Skeletal muscle tissue (tissue), 4 donors: ENCODE data around the gene KLC1. TPM values are rescaled to one million over a fixed set of nuclear protein-coding genes. Genes with fewer than 3 reads are reported as not detected.

Source experiments
- H3K27ac ChIP-seq: one replicate; pipeline ENCODE4 v1.7.0; 2013; ENCODE audit warnings: mild to moderate bottlenecking, low read depth, low read length, inconsistent platforms
- H3K27me3 ChIP-seq, 3 donors: one replicate each; pipeline ENCODE4 v1.7.0; 2013; ENCODE audit warnings: low read length in 3 of 3; ENCODE audit not compliant: control insufficient read depth in 3 of 3, insufficient read depth in 3 of 3
- H3K36me3 ChIP-seq, 3 donors: one replicate each; pipeline ENCODE4 v1.7.0; 2013; ENCODE audit warnings: low read length in 3 of 3; ENCODE audit not compliant: control insufficient read depth in 3 of 3, insufficient read depth in 3 of 3
- H3K4me1 ChIP-seq, 3 donors: one replicate each; pipeline ENCODE4 v1.7.0; 2013; ENCODE audit warnings: low read length in 3 of 3, mild to moderate bottlenecking in 3 of 3; ENCODE audit not compliant: control insufficient read depth in 3 of 3, insufficient read depth in 3 of 3
- H3K4me3 ChIP-seq, 3 donors: one replicate each; pipeline ENCODE4 v1.7.0; 2013; ENCODE audit warnings: low read length in 3 of 3
- H3K9ac ChIP-seq, 3 donors: one replicate each; pipeline ENCODE4 v1.7.0; 2013; ENCODE audit warnings: low read length in 3 of 3, mild to moderate bottlenecking in 3 of 3, moderate library complexity in 2 of 3, low read depth in 1 of 3
- H3K9me3 ChIP-seq, 3 donors: one replicate each; pipeline ENCODE4 v1.7.0; 2013; ENCODE audit warnings: low read length in 3 of 3; ENCODE audit not compliant: control insufficient read depth in 3 of 3
- total RNA-seq: library from RNA; depleted of rRNA; stranded (reverse); fragments of >200 nt; gene quantifications from one replicate; pipeline ENCODE4 v1.2.3, GENCODE V29; 2014
- donor health status: Osteomylitis.

KLC1 gene
- total RNA-seq, 1 donor from 2014 or later: 103 TPM

- Histone ChIP-seq H3K27ac (no peak overlapping the region), H3K27me3 (no peaks in the 10 kb centered on the region), H3K36me3 (peaks cover 10 to 16% (median 11%) of the 10 kb centered on the region in 3 donors), H3K9ac (peak overlapping the region in 1 of 3 donors; percentile 73), H3K9me3 (no peaks in the 10 kb centered on the region), H3K4me3 (no peak overlapping the region), H3K4me1 (peaks cover 25 to 50% (median 42%) of the 10 kb centered on the region in 3 donors)
Measured at GRCh38 chr14:103724116-103724515, 95.1 kb downstream of the KLC1 start.

GRCh38 chr14:103725001-103725682, 96.1 kb downstream of the KLC1 start:
- Histone ChIP-seq H3K9me3 (no peaks in the 10 kb centered on the region), H3K9ac (peak overlapping the region in 1 of 3 donors; percentile 25), H3K27ac (no peak overlapping the region), H3K4me1 (peaks cover 21 to 44% (median 44%) of the 10 kb centered on the region in 3 donors), H3K4me3 (no peak overlapping the region), H3K27me3 (no peaks in the 10 kb centered on the region), H3K36me3 (peaks cover 19 to 26% (median 22%) of the 10 kb centered on the region in 3 donors)

- H3K4me1 ChIP-seq: peaks cover 23 to 51% (median 50%) of the 10 kb centered on the region in 3 donors
- H3K36me3 ChIP-seq: peaks cover 22 to 30% (median 28%) of the 10 kb centered on the region in 3 donors
- H3K9me3 ChIP-seq: no peaks in the 10 kb centered on the region
- H3K27ac ChIP-seq: no peak overlapping the region
- no peak overlapping the region for H3K4me3 ChIP-seq
- peak overlapping the region in 1 of 3 donors; percentile 25 for H3K9ac ChIP-seq
- no peaks in the 10 kb centered on the region for H3K27me3 ChIP-seq
Measured at GRCh38 chr14:103725739-103726395, 96.9 kb downstream of the KLC1 start.

GRCh38 chr14:103726474-103726873, 97.5 kb downstream of the KLC1 start:
- Histone ChIP-seq H3K9ac (peak overlapping the region in 1 of 3 donors; percentile 25), H3K4me3 (no peak overlapping the region), H3K36me3 (peaks cover 22 to 30% (median 28%) of the 10 kb centered on the region in 3 donors), H3K27ac (no peak overlapping the region), H3K4me1 (peaks cover 23 to 50% (median 44%) of the 10 kb centered on the region in 3 donors), H3K9me3 (no peaks in the 10 kb centered on the region), H3K27me3 (no peaks in the 10 kb centered on the region)

GRCh38 chr14:103727313-103727980, 98.4 kb downstream of the KLC1 start:
- Histone ChIP-seq H3K9ac (no peak overlapping the region), H3K36me3 (peaks cover 26 to 36% (median 31%) of the 10 kb centered on the region in 3 donors)

GRCh38 chr14:103728141-103728540, 99.1 kb downstream of the KLC1 start:
- Histone ChIP-seq H3K9me3 (no peaks in the 10 kb centered on the region), H3K4me3 (no peak overlapping the region), H3K27ac (no peak overlapping the region), H3K27me3 (no peaks in the 10 kb centered on the region), H3K4me1 (peaks cover 19 to 42% (median 34%) of the 10 kb centered on the region in 3 donors), H3K9ac (no peak overlapping the region), H3K36me3 (peaks cover 33 to 42% (median 38%) of the 10 kb centered on the region in 3 donors)

More at GRCh38 chr14:103727313-103727980, 98.4 kb downstream of the KLC1 start:
- no peak overlapping the region for H3K27ac ChIP-seq
- H3K9me3 ChIP-seq: no peaks in the 10 kb centered on the region
- peaks cover 23 to 47% (median 40%) of the 10 kb centered on the region in 3 donors for H3K4me1 ChIP-seq
- H3K4me3 ChIP-seq: no peak overlapping the region
- H3K27me3 ChIP-seq: no peaks in the 10 kb centered on the region

GRCh38 chr14:103728721-103729120, 99.7 kb downstream of the KLC1 start:
- no peak overlapping the region for H3K27ac ChIP-seq
- peaks cover 37 to 47% (median 44%) of the 10 kb centered on the region in 3 donors for H3K36me3 ChIP-seq
- H3K4me3 ChIP-seq: no peak overlapping the region
- H3K9me3 ChIP-seq: no peaks in the 10 kb centered on the region
- H3K27me3 ChIP-seq: no peaks in the 10 kb centered on the region
- peaks cover 13 to 36% (median 29%) of the 10 kb centered on the region in 3 donors for H3K4me1 ChIP-seq
- peak overlapping the region in 2 of 3 donors; percentile 35 to 61 for H3K9ac ChIP-seq

- peaks cover 11 to 33% (median 22%) of the 10 kb centered on the region in 3 donors for H3K4me1 ChIP-seq
- peak overlapping the region in 1 of 3 donors; percentile 60 for H3K9ac ChIP-seq
- H3K27ac ChIP-seq: no peak overlapping the region
- H3K9me3 ChIP-seq: no peaks in the 10 kb centered on the region
- H3K4me3 ChIP-seq: no peak overlapping the region
- peaks cover 41 to 52% (median 49%) of the 10 kb centered on the region in 3 donors for H3K36me3 ChIP-seq
- H3K27me3 ChIP-seq: no peaks in the 10 kb centered on the region
Measured at GRCh38 chr14:103729496-103730448, 100.8 kb downstream of the KLC1 start.

GRCh38 chr14:103730490-103731035, 101.6 kb downstream of the KLC1 start:
- no peak overlapping the region for H3K27ac ChIP-seq
- no peaks in the 10 kb centered on the region for H3K27me3 ChIP-seq
- H3K4me3 ChIP-seq: no peak overlapping the region
- H3K9ac ChIP-seq: peak overlapping the region in 1 of 3 donors; percentile 60
- H3K9me3 ChIP-seq: no peaks in the 10 kb centered on the region
- H3K36me3 ChIP-seq: peaks cover 41 to 52% (median 49%) of the 10 kb centered on the region in 3 donors
- H3K4me1 ChIP-seq: peaks cover 11 to 37% (median 28%) of the 10 kb centered on the region in 3 donors
